Measurements from ENCODE around the gene MACROD2. TPM values are rescaled to one million over a fixed set of nuclear protein-coding genes. Genes with fewer than 3 reads are reported as not detected.
A peak's percentile ranks its signal among the peaks of the same experiment; 100 is the strongest.

Gene MACROD2
- total RNA-seq, 1 donor from 2014 or later, result 3.5 TPM

DNA sequence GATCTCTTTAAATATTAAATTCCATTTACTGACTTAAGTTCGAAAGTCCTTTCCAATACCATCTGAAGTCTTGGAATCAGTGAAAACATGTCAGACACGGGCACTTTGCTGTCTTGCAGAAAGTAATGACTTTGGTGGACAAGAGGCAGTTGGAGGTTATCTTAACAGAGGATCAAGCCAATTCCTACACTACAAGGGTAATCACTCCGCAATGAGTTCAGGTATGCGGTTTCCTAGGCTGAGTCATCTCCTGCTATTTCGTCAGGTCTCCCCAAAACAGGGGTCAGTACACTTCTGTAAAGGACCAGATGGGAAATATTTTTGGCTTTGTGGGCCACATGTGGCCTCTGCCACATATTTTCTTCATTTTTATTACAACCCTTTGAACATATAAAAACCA is 1921.3 kb downstream of the MACROD2 start:
- H3K4me1 ChIP-seq, result peaks cover 0 to 3% of the 10 kb centered on the region in 2 donors
- DNase-seq (ENCODE audit: low spot score in 2 of 2), result no peak
- H3K9me3 ChIP-seq, result no peaks in the 10 kb centered on the region
- H3K27me3 ChIP-seq, result no peaks in the 10 kb centered on the region
- peak overlapping the region in 1 of 2 donors; percentile 31 for H3K27ac ChIP-seq
- no peak overlapping the region for H3K4me3 ChIP-seq
- no peak for TF ChIP-seq CTCF (IDR thresholded peaks at IDR 0.05)
- intact Hi-C loops (cut with DNase I), result no loop called here
- H3K36me3 ChIP-seq, result no peaks in the 10 kb centered on the region

DNA sequence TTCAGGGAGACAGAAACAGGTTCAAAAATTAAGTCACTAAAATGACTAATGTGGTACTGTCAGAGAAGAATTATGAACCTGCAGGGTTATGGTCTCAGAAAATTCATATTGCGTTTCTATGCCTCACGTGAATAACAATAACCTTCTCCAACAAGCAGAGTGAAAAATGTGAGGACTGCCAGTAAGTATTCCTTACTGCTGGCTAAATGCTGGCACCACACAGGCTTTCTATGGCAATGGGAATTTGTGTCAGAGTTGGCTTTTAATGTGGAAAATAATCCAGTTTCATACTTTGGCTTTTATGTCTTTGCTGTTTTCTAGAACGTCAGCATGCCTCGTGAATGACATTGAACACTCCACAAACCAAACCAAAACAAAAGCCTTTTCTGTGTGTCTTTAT is 1922.0 kb downstream of the MACROD2 start:
- H3K4me1 ChIP-seq, result peaks cover 0 to 3% of the 10 kb centered on the region in 2 donors
- peak overlapping the region in 1 of 2 donors; percentile 31 for H3K27ac ChIP-seq
- H3K27me3 ChIP-seq, result no peaks in the 10 kb centered on the region
- no peaks in the 10 kb centered on the region for H3K36me3 ChIP-seq
- DNase-seq (ENCODE audit: low spot score in 2 of 2), result no peak
- TF ChIP-seq CTCF (IDR thresholded peaks at IDR 0.05), result no peak
- peak overlapping the region in 1 of 2 donors; percentile 2 for H3K4me3 ChIP-seq
- intact Hi-C loops (cut with DNase I), result no loop called here
- H3K9me3 ChIP-seq, result no peaks in the 10 kb centered on the region

DNA sequence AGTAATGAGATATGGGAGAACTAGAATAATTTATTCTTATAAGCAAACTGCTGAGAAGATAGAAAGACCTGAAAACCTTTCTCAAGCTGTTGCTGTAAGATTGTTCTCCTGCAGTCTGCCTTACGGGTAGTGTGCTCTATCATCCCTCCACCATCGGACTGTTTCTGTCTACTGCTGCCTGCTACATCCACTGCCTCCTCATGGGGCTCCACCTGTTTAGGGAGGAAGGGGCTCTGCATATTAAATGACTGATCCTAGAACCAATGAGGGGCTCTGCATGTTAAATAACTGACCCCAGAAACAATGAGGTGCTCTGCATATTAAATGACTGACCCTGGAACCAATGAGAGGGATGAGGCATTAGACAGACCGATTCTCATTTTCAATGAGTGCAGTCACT is 1923.3 kb downstream of the MACROD2 start:
- Histone ChIP-seq H3K9me3 (no peaks in the 10 kb centered on the region), H3K4me1 (peaks cover 0 to under 1% of the 10 kb centered on the region in 2 donors), H3K36me3 (no peaks in the 10 kb centered on the region), H3K4me3 (no peak overlapping the region), H3K27me3 (no peaks in the 10 kb centered on the region), H3K27ac (no peak overlapping the region)
- intact Hi-C loops (cut with DNase I), result no loop called here
- DNase-seq (ENCODE audit: low spot score in 2 of 2), result no peak
- no peak for TF ChIP-seq CTCF (IDR thresholded peaks at IDR 0.05)

- DNase-seq (ENCODE audit: low spot score in 2 of 2), result no peak
- Histone ChIP-seq H3K27ac (no peak overlapping the region), H3K4me3 (no peak overlapping the region), H3K27me3 (no peaks in the 10 kb centered on the region), H3K9me3 (no peaks in the 10 kb centered on the region), H3K4me1 (no peaks in the 10 kb centered on the region), H3K36me3 (no peaks in the 10 kb centered on the region)
- intact Hi-C loops (cut with DNase I), result no loop called here
- TF ChIP-seq CTCF (IDR thresholded peaks at IDR 0.05), result no peak
These were observed 1923.8 kb downstream of the MACROD2 start for GRCh38 chr20:15919118-15919517.

DNA sequence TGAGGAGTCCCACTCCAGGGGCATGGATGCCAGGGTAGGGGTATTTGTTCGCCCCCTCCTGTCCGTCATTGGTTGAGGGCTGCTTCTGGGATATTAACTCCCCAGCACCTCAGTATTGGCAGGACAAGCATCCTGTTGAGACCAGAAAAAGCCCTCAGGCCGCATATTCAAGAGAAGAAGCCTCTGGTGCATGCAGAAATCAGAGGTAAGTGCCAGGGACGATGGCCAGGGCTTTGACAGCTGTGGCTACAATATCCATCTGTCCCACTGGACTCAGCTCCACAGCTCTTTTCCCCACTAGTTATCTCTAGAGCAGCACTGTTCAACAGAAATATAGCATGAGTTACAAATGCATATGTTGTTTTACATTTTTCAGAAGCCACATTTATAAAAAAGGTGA is 1926.6 kb downstream of the MACROD2 start:
- Histone ChIP-seq H3K9me3 (no peaks in the 10 kb centered on the region), H3K27me3 (no peaks in the 10 kb centered on the region), H3K27ac (no peak overlapping the region), H3K36me3 (no peaks in the 10 kb centered on the region), H3K4me3 (no peak overlapping the region), H3K4me1 (no peaks in the 10 kb centered on the region)
- DNase-seq (ENCODE audit: low spot score in 2 of 2), result no peak
- intact Hi-C loops (cut with DNase I), result no loop called here
- TF ChIP-seq CTCF (IDR thresholded peaks at IDR 0.05), result no peak

DNA sequence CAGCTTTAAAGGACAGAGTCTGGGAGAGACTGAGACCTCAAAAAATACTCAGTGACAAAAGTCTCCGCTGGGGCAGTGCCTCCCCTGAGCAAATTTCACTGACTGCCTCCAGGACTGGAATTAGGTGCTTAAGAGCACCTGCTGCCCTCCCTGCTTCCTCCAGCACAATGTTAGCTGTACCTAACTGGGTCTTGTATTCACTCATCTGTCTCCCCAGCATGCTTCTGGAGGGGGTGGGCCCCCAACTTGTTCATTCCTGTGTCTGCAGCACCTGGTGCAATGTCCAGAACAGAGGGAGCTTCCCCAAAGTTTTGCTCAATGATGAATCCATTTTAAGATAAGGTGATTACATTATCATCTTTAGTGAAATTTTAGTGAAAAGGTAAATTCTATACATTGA is 1927.2 kb downstream of the MACROD2 start:
- Histone ChIP-seq H3K27me3 (no peaks in the 10 kb centered on the region), H3K36me3 (no peaks in the 10 kb centered on the region), H3K4me3 (no peak overlapping the region), H3K4me1 (no peaks in the 10 kb centered on the region), H3K9me3 (no peaks in the 10 kb centered on the region), H3K27ac (no peak overlapping the region)
- intact Hi-C loops (cut with DNase I), result no loop called here
- no peak for DNase-seq (ENCODE audit: low spot score in 2 of 2)
- no peak for TF ChIP-seq CTCF (IDR thresholded peaks at IDR 0.05)
